ENCODE measurements around the gene ZSCAN16. TPM values are rescaled to one million over a fixed set of nuclear protein-coding genes. Genes with fewer than 3 reads are reported as not detected.

Gene ZSCAN16
- 3.8 and 4.3 TPM in 2 replicates for total RNA-seq

DNA sequence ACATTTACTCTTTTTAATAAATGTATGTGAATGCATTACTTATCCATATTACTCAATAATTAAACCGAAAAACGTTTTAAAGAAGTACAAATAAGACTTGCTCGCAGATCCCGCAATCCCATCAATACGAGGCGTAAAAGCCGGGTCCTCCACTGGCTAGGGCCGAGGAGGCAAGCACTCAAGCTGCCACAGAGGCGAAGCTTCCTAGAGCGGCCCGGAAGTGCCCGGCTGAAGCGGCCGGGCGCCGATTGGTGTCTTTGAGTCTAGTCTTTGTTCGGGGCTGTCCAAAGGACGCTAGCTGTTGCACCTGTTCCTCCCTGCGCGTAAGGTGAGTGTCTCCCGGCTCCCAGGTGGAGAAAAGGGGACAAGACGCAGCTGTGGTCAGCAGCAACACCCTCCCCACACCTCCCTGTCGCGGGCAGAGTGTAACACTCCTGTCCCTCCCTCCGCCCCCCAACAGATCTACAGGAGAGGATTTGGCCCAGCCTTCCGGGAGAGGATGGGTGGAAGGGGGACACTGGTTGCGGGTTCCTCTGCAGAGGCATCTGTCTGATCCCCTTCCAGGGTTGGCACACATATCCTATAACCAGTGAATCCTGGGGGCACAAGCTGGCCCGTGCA lies at the start of gene ZSCAN16:
ZSCAN16 (plus strand) TSS at position 260 of the 621 bp plus-strand sequence. CDS start 835 bp downstream, outside the sequence.

GRCh38 chr6:28080381-28080630 lies 44.1 kb upstream of the ZSCAN16 start, which contains the start of gene ZNF165:
Gene ZNF165, plus strand, starts transcription at chr6:28080568. Its CDS starts 4,913 bp downstream, at chr6:28085481.

GRCh38 chr6:28141500-28142329 lies 17.3 kb downstream of the ZSCAN16 start, which contains the start of gene ZKSCAN8:
Gene ZKSCAN8, plus strand, starts transcription at chr6:28141883. Its CDS starts 6,525 bp downstream, at chr6:28148408.

Other genes with a start within 250 kb of the ZSCAN16 start
- not detected in 2 replicates for gene OR2B2, start 212.2 kb upstream of the ZSCAN16 start, total RNA-seq
- gene OR2B6, start 167.4 kb upstream of the ZSCAN16 start, total RNA-seq = not detected in 2 replicates
- 2.3 and 4.3 TPM in 2 replicates for gene ZNF165, start 44.0 kb upstream of the ZSCAN16 start, total RNA-seq
- 6.7 and 7.7 TPM in 2 replicates for gene ZKSCAN8, start 17.3 kb downstream of the ZSCAN16 start, total RNA-seq
- gene ZSCAN9, start 100.7 kb downstream of the ZSCAN16 start, total RNA-seq = 7.7 and 8.7 TPM in 2 replicates
- 4.6 and 7.0 TPM in 2 replicates for gene ZKSCAN4, start 127.7 kb downstream of the ZSCAN16 start, total RNA-seq
- gene NKAPL, start 134.7 kb downstream of the ZSCAN16 start, total RNA-seq = 0.21 and 0.48 TPM in 2 replicates
- 7.9 and 8.7 TPM in 2 replicates for gene ZSCAN26, start 142.5 kb downstream of the ZSCAN16 start, total RNA-seq
- 2.8 and 3.6 TPM in 2 replicates for gene PGBD1, start 157.0 kb downstream of the ZSCAN16 start, total RNA-seq
- 9.6 and 11.8 TPM in 2 replicates for gene ZSCAN31, start 211.5 kb downstream of the ZSCAN16 start, total RNA-seq
- gene ZKSCAN3, start 225.3 kb downstream of the ZSCAN16 start, total RNA-seq = 3.1 and 4.5 TPM in 2 replicates

Measured in tracheal epithelial cell (primary cell).